ENCODE data around the gene NOP53.
A peak's percentile ranks its signal among the peaks of the same experiment; 100 is the strongest.
"Not testable (repeated sequence)": the region's sequence is repeated elsewhere in the genome, so short reads cannot be mapped to it uniquely, and the experiment has no call there.

The NOP53 gene

GRCh38 chr19:47745010-47745901 lies at the start of gene NOP53:
Gene NOP53, plus strand, starts transcription at chr19:47745546. Its CDS starts 14 bp downstream, at chr19:47745560.
- peak; percentile 96 to 97 for DNase-seq (ENCODE audit: low read depth in 2 of 2, low spot score in 1 of 2)

DNA sequence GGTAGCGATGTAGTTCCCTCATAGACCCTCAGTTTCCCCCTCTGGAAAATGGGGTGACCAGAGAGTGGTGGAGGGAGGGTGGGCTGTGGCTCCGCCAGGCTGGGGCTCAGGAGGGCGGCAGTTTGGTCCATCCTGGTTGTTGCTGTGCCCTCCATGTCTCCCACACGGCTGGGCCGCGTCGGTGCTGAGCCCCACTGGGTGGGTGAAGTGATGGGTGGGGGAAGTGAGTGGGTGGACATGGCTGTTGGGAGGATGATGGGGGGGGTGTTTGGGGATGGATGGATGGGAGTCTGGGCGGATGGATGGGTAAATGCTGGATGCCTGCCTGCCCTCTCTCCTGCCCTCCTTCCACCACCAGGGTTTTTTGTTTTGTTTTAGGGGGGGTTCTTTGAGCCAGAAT lies 48.7 kb upstream of the NOP53 start:
- no peak for DNase-seq (ENCODE audit: low read depth in 2 of 2, low spot score in 1 of 2)

- peak in 1 of 2 donors; percentile 22 for DNase-seq (ENCODE audit: low read depth in 2 of 2, low spot score in 1 of 2)
Measured at GRCh38 chr19:47697863-47698609, 47.3 kb upstream of the NOP53 start.

- DNase-seq (ENCODE audit: low read depth in 2 of 2, low spot score in 1 of 2): no peak
Measured at GRCh38 chr19:47698631-47699359, 46.6 kb upstream of the NOP53 start.

- DNase-seq (ENCODE audit: low read depth in 2 of 2, low spot score in 1 of 2): peak in 1 of 2 donors; percentile 5
Measured at GRCh38 chr19:47699360-47699917, 45.9 kb upstream of the NOP53 start.

GRCh38 chr19:47700934-47701716 lies 44.2 kb upstream of the NOP53 start:
- DNase-seq (ENCODE audit: low read depth in 2 of 2, low spot score in 1 of 2): no peak

- DNase-seq (ENCODE audit: low read depth in 2 of 2, low spot score in 1 of 2): no peak
Measured at GRCh38 chr19:47701717-47702552, 43.4 kb upstream of the NOP53 start.

DNA sequence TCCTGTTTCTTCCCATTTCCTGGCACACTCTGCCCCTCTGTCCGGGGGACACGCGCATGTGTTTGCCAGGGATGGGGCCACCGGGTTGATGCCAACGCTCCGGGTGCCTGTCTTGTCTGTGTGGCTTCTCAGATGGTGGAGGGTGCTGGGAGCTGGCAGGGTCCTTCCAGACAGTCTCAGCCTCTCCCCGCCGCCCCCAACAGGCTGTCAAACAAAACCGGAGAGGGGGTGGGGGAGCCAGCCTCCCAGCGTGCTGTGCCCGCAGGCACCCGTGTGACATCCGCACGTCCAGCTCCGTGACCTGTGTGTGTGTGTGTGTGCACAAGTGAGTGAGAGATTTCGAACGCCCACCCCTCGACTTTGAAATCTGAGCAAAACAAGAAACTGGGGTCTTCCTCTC lies 42.7 kb upstream of the NOP53 start:
- DNase-seq (ENCODE audit: low read depth in 2 of 2, low spot score in 1 of 2): no peak

- no peak for DNase-seq (ENCODE audit: low read depth in 2 of 2, low spot score in 1 of 2)
Measured at GRCh38 chr19:47703301-47703700, 42.0 kb upstream of the NOP53 start.

DNA sequence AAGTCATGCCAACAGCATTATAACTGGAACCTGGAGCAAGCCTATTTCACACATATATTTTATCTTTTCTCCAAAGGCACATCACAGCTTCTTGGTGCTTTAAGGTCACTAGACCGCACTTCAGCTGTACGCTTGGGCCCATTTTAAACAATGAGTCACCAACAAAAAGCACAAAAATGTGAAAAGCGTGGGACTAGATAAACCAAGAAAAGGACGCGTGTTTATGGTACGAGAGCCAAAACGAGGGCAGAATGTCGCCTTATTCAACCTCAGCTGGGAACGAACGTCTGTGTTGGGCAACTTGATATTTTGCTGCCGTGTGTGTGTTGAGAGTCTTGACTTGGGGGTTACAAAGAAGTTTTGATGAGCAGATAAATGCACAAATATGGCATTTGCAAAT lies 41.3 kb upstream of the NOP53 start:
- no peak for DNase-seq (ENCODE audit: low read depth in 2 of 2, low spot score in 1 of 2)

- no peak for DNase-seq (ENCODE audit: low read depth in 2 of 2, low spot score in 1 of 2)
Measured at GRCh38 chr19:47704656-47705055, 40.7 kb upstream of the NOP53 start.

- DNase-seq (ENCODE audit: low read depth in 2 of 2, low spot score in 1 of 2): peak; percentile 49 to 55
Measured at GRCh38 chr19:47707135-47707925, 38.0 kb upstream of the NOP53 start.

DNA sequence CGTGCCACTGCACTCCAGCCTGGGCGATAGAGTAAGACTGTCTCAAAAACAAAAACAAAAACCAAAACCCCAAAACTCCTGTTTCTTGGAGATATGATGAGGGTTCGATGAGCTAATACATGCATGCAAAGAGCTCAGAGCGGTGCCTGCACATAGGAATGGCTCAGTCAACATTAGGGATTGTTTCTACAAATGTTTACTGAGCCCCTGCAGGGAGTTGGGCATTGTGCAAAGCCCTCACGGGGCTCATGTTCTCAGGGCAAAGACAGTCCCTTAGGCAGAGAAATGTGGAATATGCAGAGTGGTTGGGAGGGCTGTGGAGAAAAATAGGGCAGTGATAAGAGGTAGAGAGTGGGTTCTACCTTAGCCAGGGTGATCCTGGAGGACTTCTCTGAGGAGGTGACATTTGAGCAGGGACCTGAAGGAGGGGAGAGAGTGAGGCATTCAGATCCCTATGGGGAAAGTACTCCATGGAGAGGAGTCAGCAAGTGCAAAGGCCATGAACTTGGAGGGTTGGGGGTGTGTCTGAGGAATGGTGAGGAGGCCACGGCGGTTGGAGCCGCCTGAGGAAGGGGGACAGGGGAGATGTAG lies 33.6 kb upstream of the NOP53 start:
- no peak for DNase-seq (ENCODE audit: low read depth in 2 of 2, low spot score in 1 of 2)

GRCh38 chr19:47713046-47714021 lies 32.0 kb upstream of the NOP53 start, which contains the start of gene EHD2:
Gene EHD2, plus strand, starts transcription at chr19:47713422. Its CDS starts 3,191 bp downstream, at chr19:47716613.
- DNase-seq (ENCODE audit: low read depth in 2 of 2, low spot score in 1 of 2): no peak

GRCh38 chr19:47714339-47714738 lies 31.0 kb upstream of the NOP53 start:
- no peak for DNase-seq (ENCODE audit: low read depth in 2 of 2, low spot score in 1 of 2)

DNA sequence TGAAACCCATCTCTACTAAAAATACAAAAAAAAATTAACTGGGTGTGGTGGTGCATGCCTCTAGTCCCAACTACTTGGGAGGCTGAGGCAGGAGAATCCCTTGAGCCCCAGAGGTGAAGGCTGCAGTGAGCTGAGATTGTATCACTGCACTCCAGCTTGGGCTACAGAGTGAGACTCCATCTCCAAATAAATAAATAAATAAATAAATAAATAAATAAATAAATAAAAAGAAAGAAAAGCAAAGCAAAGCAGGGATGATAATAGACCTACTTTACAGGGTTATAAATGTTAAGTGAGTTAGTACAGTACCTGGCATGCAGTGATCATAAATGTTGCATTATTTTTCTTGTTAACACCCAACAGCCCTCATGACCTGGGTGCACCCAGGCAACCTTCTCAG lies 30.5 kb upstream of the NOP53 start:
- DNase-seq (ENCODE audit: low read depth in 2 of 2, low spot score in 1 of 2): not testable (repeated sequence)

Measured in stimulated activated CD8-positive, alpha-beta memory T cell treated with anti-CD3 and anti-CD28 coated beads, Interleukin-4, amount 100 ng/mL, for 1 hour (primary cell).